Lower lobe of right lung (tissue), 2 donors: ENCODE data around the gene NMUR2. TPM values are rescaled to one million over a fixed set of nuclear protein-coding genes. Genes with fewer than 3 reads are reported as not detected.

Experiments
- ATAC-seq, 2 donors: fragments of 200-7000 bp; cut with Tn5 transposase; one replicate each; pipeline ENCODE4 v1.9.1; 2020 to 2022; ENCODE audit warnings: mild to moderate bottlenecking in 2 of 2, moderate library complexity in 2 of 2
- DNase-seq: peaks from one replicate; pipeline ENCODE4 v3.0.0-alpha.2; 2020
- H3K27ac ChIP-seq: fragments of 200-600 bp; one replicate; pipeline ENCODE4 v1.8.0; 2022
- H3K27me3 ChIP-seq: fragments of 200-600 bp; one replicate; pipeline ENCODE4 v1.8.0; 2022; ENCODE audit warnings: low read depth
- H3K36me3 ChIP-seq: fragments of 200-600 bp; one replicate; pipeline ENCODE4 v1.8.0; 2022; ENCODE audit warnings: mild to moderate bottlenecking
- H3K4me1 ChIP-seq: fragments of 200-600 bp; one replicate; pipeline ENCODE4 v1.8.0; 2022
- H3K4me3 ChIP-seq: fragments of 200-600 bp; one replicate; pipeline ENCODE4 v1.8.0; 2022; ENCODE audit warnings: mild to moderate bottlenecking
- H3K9me3 ChIP-seq: fragments of 200-600 bp; one replicate; pipeline ENCODE4 v1.8.0; 2022
- intact Hi-C: fragments of 100-400 bp; cut with DNase I; formaldehyde crosslinking; loops from one replicate; pipeline ENCODE4 v1.11.0; 2022
- total RNA-seq: library from RNA; stranded (reverse); fragmentation: NEBNext Ultra II Directional; extraction: Animal tissue kit (Norgen Biotek cat#: 25700); gene quantifications from one replicate; pipeline ENCODE4 v1.2.1, GENCODE V29; 2021
- TF ChIP-seq, protein P1 (sequence below): fragments of 200-600 bp; IDR thresholded peaks from one replicate; pipeline ENCODE4 v1.8.0; 2022; ENCODE audit warnings: antibody characterized with exemption, mild to moderate bottlenecking
- donor health status: DM: no; HTN: yes; CAD: no; lungs with severe emphysema.

Gene NMUR2
- total RNA-seq, 1 donor from 2014 or later: not detected

DNA sequence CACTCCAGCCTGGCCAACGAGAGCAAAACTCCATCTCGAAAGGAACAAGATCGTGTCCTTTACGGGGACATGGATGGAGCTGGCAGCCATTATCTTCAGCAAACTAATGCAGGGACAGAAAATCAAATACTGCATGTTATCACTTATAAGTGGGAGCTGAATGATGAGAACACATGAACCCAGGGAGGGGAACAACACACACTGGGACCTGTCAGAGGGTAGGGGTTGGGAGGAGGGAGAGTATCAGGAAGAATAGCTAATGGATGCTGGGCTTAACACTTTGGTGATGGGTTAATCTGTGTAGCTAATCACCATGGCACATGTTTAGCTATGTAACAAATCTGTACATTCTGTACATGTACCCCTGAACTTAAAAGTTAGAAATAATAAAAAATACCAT, 40.9 kb downstream of the NMUR2 start:
- intact Hi-C loops: no loop called here
- no peaks in the 10 kb centered on the region for H3K36me3 ChIP-seq
- H3K27me3 ChIP-seq: no peaks in the 10 kb centered on the region
- no peaks in the 10 kb centered on the region for H3K4me1 ChIP-seq
- no peak overlapping the region for H3K4me3 ChIP-seq
- no peak overlapping the region for H3K27ac ChIP-seq
- no peak for ATAC-seq
- no peak for DNase-seq
- TF ChIP-seq, protein P1, sequence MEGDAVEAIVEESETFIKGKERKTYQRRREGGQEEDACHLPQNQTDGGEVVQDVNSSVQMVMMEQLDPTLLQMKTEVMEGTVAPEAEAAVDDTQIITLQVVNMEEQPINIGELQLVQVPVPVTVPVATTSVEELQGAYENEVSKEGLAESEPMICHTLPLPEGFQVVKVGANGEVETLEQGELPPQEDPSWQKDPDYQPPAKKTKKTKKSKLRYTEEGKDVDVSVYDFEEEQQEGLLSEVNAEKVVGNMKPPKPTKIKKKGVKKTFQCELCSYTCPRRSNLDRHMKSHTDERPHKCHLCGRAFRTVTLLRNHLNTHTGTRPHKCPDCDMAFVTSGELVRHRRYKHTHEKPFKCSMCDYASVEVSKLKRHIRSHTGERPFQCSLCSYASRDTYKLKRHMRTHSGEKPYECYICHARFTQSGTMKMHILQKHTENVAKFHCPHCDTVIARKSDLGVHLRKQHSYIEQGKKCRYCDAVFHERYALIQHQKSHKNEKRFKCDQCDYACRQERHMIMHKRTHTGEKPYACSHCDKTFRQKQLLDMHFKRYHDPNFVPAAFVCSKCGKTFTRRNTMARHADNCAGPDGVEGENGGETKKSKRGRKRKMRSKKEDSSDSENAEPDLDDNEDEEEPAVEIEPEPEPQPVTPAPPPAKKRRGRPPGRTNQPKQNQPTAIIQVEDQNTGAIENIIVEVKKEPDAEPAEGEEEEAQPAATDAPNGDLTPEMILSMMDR: no peak
- H3K9me3 ChIP-seq: no peaks in the 10 kb centered on the region

DNA sequence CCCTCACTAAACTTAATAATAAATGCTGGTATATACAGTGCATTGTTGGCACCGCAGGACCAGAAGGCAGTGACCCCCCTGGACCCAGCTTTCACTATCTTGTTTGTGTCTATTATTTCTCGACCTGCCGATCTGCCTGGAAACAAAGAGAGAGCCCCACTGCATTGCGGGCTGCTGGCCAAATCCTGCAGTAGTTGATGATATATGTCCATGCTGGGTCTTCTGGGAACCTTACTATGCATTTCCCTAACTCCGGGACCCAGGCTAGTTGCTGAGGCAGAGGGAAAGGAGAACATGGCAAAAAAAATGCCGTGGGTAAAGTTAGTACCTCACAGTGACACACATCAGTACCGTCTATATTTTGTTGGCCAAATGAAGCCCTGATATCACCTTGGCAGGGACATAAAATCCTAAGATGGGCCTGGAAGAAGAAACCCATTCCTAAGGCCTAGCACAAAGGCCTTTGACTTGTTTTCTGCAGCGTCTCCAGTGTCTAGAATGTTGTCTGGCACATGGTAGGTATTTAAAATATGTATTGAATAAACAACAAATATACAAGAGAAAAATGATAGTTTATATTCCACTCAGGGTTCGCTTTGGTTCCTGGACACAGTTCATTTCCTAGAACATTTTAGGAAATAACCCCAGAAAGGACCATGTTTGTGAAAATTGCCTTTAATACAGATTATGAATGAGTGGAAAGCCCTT, 46.1 kb downstream of the NMUR2 start:
- DNase-seq (no peak), ATAC-seq (no peak)
- Histone ChIP-seq H3K4me3 (no peak overlapping the region), H3K27ac (no peak overlapping the region), H3K9me3 (no peaks in the 10 kb centered on the region), H3K27me3 (no peaks in the 10 kb centered on the region), H3K36me3 (no peaks in the 10 kb centered on the region), H3K4me1 (no peaks in the 10 kb centered on the region)
- intact Hi-C loops: no loop called here
- TF ChIP-seq, protein P1: no peak

DNA sequence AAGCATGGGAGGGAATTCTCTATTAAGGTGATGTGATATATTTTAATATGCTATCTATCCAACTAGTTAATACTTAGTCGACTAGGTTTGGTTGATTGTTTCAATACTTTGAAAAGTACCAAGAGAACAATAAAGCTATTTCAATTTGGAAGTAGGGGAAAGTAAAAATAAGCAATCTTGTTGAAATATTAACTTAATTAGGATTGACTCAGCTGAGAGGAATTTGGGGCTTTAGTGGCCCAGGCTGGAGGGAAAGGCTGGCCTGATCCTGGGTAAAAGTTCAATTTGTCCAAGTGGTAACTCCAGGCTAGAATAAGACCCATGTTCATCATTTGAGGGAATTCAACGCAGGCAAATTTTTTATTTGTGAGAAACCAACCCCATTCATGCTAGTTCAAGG, 48.6 kb downstream of the NMUR2 start:
- no peak overlapping the region for H3K4me3 ChIP-seq
- ATAC-seq (no peak), DNase-seq (no peak)
- H3K9me3 ChIP-seq: no peaks in the 10 kb centered on the region
- H3K27ac ChIP-seq: no peak overlapping the region
- H3K4me1 ChIP-seq: no peaks in the 10 kb centered on the region
- TF ChIP-seq, protein P1: no peak
- H3K27me3 ChIP-seq: no peaks in the 10 kb centered on the region
- no peaks in the 10 kb centered on the region for H3K36me3 ChIP-seq
- intact Hi-C loops: no loop called here

DNA sequence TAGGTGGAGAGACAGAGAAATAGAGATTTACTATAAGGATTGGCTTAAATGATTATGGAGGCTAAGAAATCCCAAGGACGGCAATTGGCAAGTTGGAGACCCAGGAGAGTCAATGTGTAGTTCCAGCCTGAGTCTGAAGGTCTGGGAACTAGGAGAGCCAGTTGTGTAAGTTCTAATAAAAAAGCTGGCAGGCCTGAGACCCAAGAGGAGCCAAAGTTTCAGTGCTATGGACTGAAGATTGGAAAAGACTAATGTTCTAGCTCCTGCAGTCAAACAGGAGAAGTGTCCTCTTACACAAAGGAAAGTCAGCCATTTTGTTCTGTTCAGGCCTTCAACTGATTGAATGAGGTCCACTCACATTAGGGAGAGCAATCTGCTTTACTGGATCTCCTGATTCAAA, 50.0 kb downstream of the NMUR2 start:
- DNase-seq (no peak), ATAC-seq (no peak)
- intact Hi-C loops: no loop called here
- TF ChIP-seq, protein P1: no peak
- H3K36me3 ChIP-seq: no peaks in the 10 kb centered on the region
- H3K4me3 ChIP-seq: no peak overlapping the region
- no peaks in the 10 kb centered on the region for H3K27me3 ChIP-seq
- peaks cover 3% of the 10 kb centered on the region for H3K4me1 ChIP-seq
- H3K27ac ChIP-seq: no peak overlapping the region
- H3K9me3 ChIP-seq: no peaks in the 10 kb centered on the region

DNA sequence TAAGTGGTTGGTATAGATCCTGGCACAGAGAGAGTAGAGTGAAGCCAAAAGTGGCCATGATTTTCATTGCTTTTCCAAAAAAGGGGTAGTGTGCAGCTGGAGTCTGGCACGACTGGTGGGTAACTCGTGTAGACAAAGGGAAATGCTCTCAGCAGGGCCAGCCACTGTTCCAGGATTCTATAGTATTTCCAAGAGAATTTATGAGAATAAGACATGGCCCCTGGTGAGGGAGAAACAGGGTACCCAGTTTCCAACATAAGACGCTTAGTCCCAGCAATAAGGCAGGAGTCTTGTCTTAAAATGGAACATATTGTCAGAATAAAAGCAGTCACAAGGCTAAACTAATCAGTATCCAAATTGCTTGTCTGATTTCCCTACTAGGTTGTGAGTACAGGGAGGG, 52.1 kb downstream of the NMUR2 start:
- Histone ChIP-seq H3K27me3 (no peaks in the 10 kb centered on the region), H3K36me3 (no peaks in the 10 kb centered on the region), H3K4me1 (peaks cover 12% of the 10 kb centered on the region), H3K27ac (no peak overlapping the region), H3K9me3 (no peaks in the 10 kb centered on the region), H3K4me3 (no peak overlapping the region)
- DNase-seq: no peak
- intact Hi-C loops: no loop called here
- ATAC-seq: no peak
- TF ChIP-seq, protein P1: no peak
